GM19463 (cell line): ENCODE data around the gene FKBP2.

Experiments used
- ATAC-seq: cut with Tn5 transposase; IDR thresholded peaks from one replicate; pipeline ENCODE4 v1.9.1; 2021; ENCODE audit warnings: mild to moderate bottlenecking, moderate library complexity; ENCODE audit not compliant: unreplicated experiment

The FKBP2 gene

DNA sequence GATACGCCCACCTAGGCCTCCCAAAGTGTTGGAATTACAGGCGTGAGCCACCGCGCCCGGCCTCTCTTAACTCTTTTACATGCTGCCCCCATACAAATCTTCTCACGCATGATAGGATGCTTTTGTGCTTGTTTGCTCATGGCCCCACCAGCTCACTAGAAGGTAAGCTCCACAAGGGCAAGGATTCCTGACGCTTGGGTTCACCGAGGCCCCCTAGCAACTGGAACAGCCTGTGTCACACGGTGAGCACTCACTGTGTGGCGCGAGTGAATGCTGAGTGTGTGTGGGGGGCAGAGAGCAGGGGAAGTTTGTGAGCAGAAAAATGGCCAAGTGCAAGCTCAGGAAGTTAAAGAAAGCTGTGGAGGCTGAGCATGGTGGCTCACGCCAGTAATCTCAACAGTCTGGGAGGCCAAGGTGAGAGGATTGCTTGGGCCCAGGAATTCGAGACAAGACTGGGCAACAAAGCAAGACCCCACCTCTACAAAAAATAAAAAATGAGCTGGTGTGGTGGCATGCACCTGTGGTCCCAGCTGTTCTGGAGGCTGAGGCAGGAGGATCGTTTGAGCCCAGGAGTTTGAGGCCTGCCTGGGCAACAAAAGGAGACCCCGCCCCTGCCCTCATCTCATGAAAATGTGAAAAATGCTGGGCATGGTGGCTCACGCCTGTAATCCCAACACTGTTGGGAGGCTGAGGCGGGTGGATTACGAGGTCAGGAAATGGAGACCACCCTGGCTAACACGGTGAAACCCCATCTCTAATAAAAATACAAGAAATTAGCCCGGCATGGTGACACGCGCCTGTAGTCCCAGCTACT lies 41.3 kb downstream of the FKBP2 start:
- ATAC-seq, result no peak

- no peak for ATAC-seq
Observed at GRCh38 chr11:64283092-64283491, 42.2 kb downstream of the FKBP2 start.

GRCh38 chr11:64284048-64284961 lies 43.4 kb downstream of the FKBP2 start, which contains the start of gene BAD:
Gene BAD, minus strand, starts transcription at chr11:64284665. Its CDS starts 297 bp downstream, at chr11:64284368.
- peak; percentile 79 for ATAC-seq

DNA sequence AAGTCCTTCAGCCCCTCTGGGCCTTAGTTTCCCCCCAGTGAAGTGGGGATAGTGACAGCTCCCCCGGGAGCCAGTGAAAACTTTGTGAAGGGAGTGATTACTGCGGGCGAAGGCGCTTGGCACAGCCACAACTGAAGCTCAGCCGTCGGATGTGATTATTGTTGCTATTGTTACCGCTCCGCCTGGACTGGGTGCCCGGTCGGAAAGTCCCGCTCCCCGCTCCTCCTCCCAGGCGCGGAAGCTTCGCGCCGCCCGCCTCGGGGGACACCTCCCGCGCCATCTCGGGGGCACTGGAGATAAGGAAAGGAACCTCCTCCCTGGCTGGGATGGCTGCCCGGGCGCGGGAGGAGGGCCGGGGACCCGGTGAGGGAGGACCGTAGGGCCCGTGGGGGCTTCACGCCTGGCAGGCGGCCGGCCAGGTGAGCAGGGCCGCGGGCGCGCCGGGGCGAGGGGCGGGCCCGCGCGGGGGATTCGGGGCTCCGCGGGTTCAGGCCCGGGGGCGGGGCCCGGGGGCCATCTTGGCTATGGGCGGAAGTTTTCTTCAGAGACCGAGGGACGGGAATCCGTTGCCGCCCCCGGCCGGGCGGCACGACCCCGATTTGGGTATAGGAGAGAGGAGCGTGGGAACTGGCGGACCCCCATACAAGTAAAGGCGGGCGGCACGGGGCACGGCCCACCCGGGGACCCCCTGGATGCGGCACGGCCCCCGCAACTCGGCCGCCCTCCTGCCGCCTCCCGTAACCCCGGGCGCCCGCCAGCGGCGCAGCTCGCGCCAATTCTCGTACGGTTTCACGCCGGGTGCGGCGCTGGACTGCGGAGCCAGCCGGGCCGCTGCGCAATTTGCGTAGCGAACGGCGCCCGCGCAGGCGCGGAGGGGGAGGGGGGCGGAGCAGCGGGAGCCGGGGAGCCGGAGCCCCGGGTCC lies 44.3 kb downstream of the FKBP2 start, which contains the start of gene GPR137:
GPR137 (plus strand) TSS at position 887 of the 923 bp plus-strand sequence. CDS start 677 bp downstream, outside the sequence.
- peak; percentile 53 for ATAC-seq

- no peak for ATAC-seq
Observed at GRCh38 chr11:64285885-64286800, 45.2 kb downstream of the FKBP2 start.

GRCh38 chr11:64286801-64287159 lies 45.9 kb downstream of the FKBP2 start:
- ATAC-seq, result no peak

GRCh38 chr11:64287676-64288352 lies 46.9 kb downstream of the FKBP2 start:
- ATAC-seq, result no peak

- ATAC-seq, result no peak
Observed at GRCh38 chr11:64288353-64288750, 47.5 kb downstream of the FKBP2 start.

DNA sequence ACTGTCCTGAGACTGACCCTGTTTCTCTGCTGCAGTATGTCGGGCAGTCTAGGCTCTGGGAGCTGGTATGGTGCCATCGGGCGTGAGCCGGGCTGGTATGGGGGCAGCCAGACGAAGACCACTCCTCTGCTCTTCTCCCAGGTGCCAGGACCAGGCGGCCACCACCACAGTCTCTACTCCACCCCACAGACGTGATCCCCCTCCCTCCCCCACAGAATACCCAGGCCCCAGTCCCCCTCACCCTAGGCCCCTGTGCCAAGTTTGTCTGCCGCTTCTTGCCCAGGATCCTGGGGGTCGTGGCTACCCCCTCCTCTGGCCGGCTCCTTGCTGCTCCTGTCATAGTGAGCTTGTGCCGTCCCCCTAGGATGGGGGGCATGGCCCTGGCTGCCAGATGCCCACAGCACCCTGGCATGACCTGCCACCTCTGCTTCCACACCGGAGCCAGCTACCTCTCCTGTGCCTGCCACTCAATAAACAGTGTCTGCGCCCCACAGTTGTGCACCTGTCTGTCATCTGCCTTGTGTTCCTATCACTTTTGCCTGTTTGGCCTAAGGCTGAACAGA lies 48.2 kb downstream of the FKBP2 start:
- ATAC-seq, result no peak

- ATAC-seq, result no peak
Observed at GRCh38 chr11:64290352-64291261, 49.7 kb downstream of the FKBP2 start.

- ATAC-seq, result no peak
Observed at GRCh38 chr11:64291262-64291751, 50.4 kb downstream of the FKBP2 start, which contains the start of gene KCNK4. Gene KCNK4, plus strand, starts transcription at chr11:64291302. Its CDS starts 1,717 bp downstream, at chr11:64293019.

DNA sequence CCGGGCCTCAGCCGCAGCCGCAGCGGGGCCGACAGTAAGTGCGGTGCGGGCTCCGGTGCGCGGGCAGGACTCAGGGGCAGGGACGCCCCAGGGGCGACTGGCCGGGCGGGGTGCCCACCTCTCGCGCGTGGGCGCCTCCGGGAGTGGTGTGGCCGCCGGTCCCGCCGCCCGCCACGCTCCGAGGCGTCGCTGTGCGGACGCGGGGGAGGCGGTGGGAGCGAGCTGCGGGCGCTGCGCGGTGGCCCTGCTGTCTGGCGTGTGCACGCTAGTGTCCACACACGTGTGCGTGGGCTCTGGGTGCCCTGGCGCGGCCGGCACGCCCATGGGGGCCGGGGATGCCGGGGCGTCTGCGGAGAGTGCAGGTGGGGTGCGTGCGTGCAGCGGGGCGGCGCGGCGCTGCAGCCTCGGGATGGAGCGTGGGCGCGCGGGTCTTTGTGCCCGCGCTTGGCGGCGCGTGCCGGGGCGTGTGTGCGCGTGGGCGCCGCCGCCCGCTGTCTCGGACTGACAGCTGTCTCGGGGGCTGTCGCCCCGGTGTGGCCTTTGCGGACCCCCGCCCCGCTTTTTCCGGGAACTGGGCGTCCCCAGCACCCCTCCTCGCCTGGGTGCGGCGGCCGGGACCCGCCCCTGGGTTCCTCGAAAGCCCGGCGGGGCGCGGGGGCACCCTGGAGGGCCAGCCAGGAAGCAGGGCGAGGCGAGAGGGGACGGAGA lies 51.0 kb downstream of the FKBP2 start:
- ATAC-seq, result no peak

DNA sequence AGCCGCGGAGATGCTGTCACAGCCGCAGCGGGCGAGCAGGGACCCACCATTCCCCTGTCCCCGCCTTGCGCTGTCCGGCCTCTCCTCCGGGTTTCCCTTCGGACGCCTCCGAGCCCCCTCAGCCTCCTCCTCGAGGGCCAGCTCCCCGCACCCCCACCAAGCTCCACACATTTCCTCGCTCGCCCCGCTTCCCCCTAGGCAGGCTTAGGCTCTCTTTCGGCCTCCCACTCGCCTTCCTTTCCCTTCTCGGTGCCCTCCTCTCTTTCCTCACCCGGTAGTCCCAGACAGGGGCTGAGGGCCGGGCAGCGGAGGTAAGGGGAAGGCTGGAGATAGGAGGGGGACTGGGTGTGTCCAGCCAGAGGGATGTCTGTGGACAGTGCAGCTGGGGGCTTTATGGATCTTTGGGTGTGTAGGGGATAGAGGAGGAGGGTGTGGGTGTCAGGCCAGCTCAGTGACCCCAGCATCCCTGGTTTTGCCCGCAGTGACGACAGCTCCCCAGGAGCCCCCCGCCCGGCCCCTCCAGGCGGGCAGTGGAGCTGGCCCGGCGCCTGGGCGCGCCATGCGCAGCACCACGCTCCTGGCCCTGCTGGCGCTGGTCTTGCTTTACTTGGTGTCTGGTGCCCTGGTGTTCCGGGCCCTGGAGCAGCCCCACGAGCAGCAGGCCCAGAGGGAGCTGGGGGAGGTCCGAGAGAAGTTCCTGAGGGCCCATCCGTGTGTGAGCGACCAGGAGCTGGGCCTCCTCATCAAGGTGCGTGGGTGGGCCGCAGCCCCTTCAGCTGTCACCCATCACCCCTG lies 51.8 kb downstream of the FKBP2 start:
- no peak for ATAC-seq
